MM.1S (cell line): Measurements from ENCODE around the gene OPA3.

Experiments
- CTCF ChIP-seq: fragments of 300-600 bp; sonication (generic); IDR thresholded peaks from 2 replicates; pipeline ENCODE4 v1.5.1; 2016; ENCODE audit warnings: antibody characterized with exemption, low read length, mixed read lengths
- EZH2 ChIP-seq: fragments of 300-600 bp; sonication (generic); optimal IDR thresholded peaks from 2 replicates; pipeline ENCODE3; 2017; ENCODE audit warnings: low read depth, mild to moderate bottlenecking, antibody characterized with exemption, low read length, mixed read lengths
- EZH2phosphoT487 ChIP-seq: fragments of 300-600 bp; sonication (generic); IDR thresholded peaks from 2 replicates; pipeline ENCODE4 v1.6.1; 2018; ENCODE audit warnings: antibody characterized with exemption, low read length

- no peak for TF ChIP-seq CTCF
- TF ChIP-seq EZH2phosphoT487, result no peak
- TF ChIP-seq EZH2, result no peak
These were observed 20.3 kb downstream of the OPA3 start for GRCh38 chr19:45564131-45564780.
